Endothelial cell of umbilical vein (primary cell): ENCODE data around the gene INPP4B.

Experiments
- EZH2 ChIP-seq: IDR thresholded peaks from 2 replicates; pipeline ENCODE4 v1.6.1; 2012; ENCODE audit warnings: borderline replicate concordance, low read depth, mild to moderate bottlenecking, moderate library complexity, low read length, inconsistent platforms; ENCODE audit not compliant: severe bottlenecking
- POLR2A ChIP-seq: IDR thresholded peaks from 2 replicates; pipeline ENCODE4 v1.6.1; 2012; ENCODE audit warnings: low read depth, mild to moderate bottlenecking, control low read depth, low read length
- POLR2AphosphoS5 ChIP-seq: IDR thresholded peaks from 2 replicates; pipeline ENCODE4 v1.6.1; 2012; ENCODE audit warnings: low read depth, mild to moderate bottlenecking, control low read depth, low read length, moderate library complexity; ENCODE audit not compliant: insufficient read depth
- TF ChIP-seq, protein P1 (sequence below), 2 donors: IDR thresholded peaks; 1 replicate in 1 of 2; 2 replicates in 1 of 2; pipeline ENCODE4 v1.5.1; 2011; ENCODE audit warnings: low read length in 2 of 2, mild to moderate bottlenecking in 2 of 2, moderate library complexity in 2 of 2, control low read depth in 1 of 2, inconsistent platforms in 1 of 2, low read depth in 1 of 2; ENCODE audit not compliant: insufficient read depth in 1 of 2; ENCODE audit errors: extremely low read depth in 1 of 2
- TF ChIP-seq, protein P2 (sequence below): IDR thresholded peaks from 2 replicates; pipeline ENCODE4 v1.6.1; 2011; ENCODE audit not compliant: insufficient read depth, insufficient read length

DNA sequence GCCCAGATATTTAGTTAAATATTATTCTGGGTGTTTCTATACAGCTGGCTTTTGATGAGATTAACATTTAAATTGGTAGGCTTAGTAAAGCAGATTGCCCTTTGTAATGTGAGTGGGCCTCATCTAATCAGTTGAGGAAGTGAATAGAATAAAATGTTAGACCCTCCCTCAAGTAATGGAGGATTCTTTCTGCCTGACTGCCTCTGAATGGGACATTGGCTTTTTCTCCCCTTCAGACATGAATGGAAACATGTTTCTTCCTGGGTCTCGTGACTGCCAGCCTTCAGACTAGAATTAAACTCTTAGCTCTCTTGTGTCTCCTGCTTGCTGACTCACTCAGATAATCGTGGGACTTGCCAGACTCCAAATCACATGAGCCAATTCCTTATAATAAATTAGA lies 266.7 kb downstream of the INPP4B start:
- TF ChIP-seq, protein P1, sequence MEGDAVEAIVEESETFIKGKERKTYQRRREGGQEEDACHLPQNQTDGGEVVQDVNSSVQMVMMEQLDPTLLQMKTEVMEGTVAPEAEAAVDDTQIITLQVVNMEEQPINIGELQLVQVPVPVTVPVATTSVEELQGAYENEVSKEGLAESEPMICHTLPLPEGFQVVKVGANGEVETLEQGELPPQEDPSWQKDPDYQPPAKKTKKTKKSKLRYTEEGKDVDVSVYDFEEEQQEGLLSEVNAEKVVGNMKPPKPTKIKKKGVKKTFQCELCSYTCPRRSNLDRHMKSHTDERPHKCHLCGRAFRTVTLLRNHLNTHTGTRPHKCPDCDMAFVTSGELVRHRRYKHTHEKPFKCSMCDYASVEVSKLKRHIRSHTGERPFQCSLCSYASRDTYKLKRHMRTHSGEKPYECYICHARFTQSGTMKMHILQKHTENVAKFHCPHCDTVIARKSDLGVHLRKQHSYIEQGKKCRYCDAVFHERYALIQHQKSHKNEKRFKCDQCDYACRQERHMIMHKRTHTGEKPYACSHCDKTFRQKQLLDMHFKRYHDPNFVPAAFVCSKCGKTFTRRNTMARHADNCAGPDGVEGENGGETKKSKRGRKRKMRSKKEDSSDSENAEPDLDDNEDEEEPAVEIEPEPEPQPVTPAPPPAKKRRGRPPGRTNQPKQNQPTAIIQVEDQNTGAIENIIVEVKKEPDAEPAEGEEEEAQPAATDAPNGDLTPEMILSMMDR (IDR thresholded peaks at IDR 0.05; ENCODE audit: extremely low read depth in 1 of 2, insufficient read depth in 1 of 2, low read depth in 1 of 2, low read length in 2 of 2): no peak
- TF ChIP-seq POLR2AphosphoS5: no peak
- no peak for TF ChIP-seq POLR2A
- no peak for TF ChIP-seq EZH2
- TF ChIP-seq, protein P2, sequence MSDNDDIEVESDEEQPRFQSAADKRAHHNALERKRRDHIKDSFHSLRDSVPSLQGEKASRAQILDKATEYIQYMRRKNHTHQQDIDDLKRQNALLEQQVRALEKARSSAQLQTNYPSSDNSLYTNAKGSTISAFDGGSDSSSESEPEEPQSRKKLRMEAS: no peak
